HG02678 (cell line): ENCODE results near the gene HADH.
A peak's percentile ranks its signal among the peaks of the same experiment; 100 is the strongest.
"Not testable (repeated sequence)": the region's sequence is repeated elsewhere in the genome, so short reads cannot be mapped to it uniquely, and the experiment has no call there.

Experiments
- ATAC-seq: cut with Tn5 transposase; IDR thresholded peaks from one replicate; pipeline ENCODE4 v1.9.1; 2021; ENCODE audit warnings: mild to moderate bottlenecking, moderate library complexity; ENCODE audit not compliant: unreplicated experiment

Gene HADH

GRCh38 chr4:107994894-107995293, 5.2 kb downstream of the HADH start:
- no peak for ATAC-seq

- no peak for ATAC-seq
These were observed 7.5 kb downstream of the HADH start for GRCh38 chr4:107996949-107997788.

DNA sequence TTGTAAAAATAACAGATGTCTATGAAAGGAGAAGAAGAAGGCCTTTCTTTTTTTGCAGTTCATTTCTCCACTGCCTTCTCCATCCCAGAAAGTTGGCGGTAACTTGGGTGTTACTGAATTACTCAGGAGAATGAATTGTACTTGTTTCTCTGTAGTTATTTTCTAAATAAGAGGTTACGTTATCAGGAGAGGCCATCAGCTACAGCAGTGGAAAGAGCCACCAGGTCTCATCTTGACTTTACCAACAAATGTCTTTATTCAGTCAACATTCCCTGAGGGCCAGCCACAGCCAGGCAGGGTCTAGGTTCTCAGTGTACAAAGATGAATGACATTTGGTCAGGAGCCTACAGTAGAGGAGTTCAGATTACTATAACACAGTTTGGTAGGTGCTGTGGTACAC, 8.1 kb downstream of the HADH start:
- no peak for ATAC-seq

DNA sequence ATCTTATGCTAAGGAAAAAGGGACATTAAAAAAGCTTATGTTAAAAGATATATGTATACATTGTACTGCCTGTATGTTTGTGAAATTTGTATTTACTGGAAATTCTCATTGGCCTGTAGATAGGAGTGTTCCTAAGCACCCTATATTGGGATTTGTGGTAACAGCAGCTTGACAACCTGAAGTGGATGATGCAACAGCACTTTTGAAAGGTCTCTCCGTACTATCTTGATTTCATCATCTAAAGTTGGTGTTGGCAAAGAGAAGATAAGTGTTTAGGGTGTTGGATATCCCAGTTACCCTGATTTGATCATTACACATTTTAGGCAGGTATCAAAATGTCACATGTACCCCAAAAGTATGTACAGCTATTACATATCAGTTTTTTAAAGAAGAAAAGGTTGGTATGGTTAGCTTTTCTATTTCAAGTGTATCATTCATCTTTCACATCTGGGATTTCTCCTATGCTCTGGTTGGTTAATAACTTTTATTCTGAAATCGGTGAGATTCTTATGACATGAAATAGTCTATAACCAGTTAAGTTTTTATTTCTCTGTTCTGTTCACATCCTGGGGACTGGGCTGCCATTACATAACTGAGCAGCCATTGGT, 10.3 kb downstream of the HADH start:
- ATAC-seq, result no peak

GRCh38 chr4:108001540-108002135, 11.9 kb downstream of the HADH start:
- ATAC-seq, result no peak

DNA sequence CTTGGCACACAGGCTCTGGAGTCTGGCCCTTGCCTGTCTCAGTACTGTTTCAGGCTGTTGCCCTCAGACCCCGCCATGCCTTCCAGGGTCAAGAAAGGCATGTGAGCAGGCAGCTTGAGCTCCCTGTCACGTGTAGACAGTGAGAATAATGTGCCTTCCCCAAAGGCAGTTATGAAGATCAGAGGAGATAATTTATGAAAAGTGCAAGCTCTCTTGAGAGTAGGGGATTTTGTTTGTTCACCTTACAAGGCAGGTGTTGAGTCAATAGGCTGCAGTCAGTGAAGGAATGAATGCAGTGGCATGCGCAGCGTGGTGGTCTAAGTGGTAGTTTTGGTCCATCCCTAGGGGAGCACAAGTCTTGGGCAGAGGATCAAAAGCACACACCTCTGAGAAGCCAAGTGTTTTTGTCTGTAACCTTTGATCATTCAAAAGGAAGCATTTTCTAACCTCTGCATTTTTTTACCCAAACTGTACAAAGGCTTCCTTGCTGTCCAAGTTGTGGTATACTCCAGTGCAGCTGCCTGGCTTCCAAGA, 14.4 kb downstream of the HADH start:
- ATAC-seq, result peak; percentile 51

DNA sequence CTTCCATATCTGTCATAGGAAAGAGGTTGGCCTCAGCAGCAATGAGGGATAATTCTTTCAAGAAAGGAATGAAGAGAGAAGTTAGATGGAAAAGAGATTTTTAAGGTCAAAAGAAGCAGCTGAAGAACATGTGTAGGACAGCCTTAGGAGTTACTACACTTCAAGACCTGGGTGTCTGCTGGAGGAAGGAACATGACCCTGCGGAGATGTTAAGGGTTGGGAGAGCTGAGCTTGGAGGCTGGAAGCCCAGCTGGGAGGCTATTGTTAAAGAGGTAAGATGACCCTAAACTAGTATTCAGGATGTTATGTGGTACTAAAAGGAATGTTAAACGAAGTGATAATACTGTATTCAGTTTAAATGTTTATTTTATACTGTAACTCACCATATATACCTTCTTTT, 15.0 kb downstream of the HADH start:
- no peak for ATAC-seq

DNA sequence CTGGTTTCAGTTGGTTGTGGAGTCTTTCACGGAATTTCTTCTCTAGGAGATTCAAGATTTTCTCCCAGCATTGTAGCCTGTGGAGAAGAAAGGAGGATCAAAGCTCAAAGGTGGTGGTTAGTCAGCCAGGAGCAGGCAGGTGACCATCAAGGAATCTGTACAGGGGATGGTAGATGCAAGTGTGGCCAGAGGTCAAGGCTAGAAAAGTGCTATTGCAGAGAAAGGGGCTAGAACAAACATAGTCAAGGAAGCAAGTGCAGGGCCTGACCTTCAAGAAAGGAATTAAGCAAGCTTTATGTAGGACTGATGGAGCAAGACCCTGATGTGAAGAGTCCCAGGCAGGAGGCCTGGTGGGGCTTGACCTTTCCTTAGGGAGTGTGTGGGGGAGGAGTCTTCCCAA, 16.1 kb downstream of the HADH start:
- no peak for ATAC-seq

GRCh38 chr4:108006361-108006760, 16.7 kb downstream of the HADH start:
- no peak for ATAC-seq

- ATAC-seq, result no peak
These were observed 18.3 kb downstream of the HADH start for GRCh38 chr4:108007984-108008383.

- no peak for ATAC-seq
These were observed 19.0 kb downstream of the HADH start for GRCh38 chr4:108008721-108009120.

DNA sequence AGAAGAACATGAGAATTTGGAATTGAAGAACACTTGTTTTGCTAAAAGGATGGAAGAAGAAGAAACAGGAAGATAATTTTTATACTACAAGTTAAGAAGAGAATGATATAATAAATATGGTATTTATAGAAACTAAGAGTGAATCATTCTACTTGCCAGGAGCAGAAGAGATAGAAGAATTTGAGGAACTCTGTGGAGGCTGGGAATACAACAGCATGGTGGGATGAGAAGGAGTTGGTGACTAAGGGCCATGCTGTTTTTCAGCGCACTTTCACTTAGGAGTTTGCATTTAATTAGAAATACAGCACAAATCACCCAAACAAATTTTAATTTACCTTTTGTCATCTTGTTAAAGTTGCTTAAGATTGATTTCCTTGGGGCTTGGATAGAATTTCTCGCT, 20.5 kb downstream of the HADH start:
- no peak for ATAC-seq

DNA sequence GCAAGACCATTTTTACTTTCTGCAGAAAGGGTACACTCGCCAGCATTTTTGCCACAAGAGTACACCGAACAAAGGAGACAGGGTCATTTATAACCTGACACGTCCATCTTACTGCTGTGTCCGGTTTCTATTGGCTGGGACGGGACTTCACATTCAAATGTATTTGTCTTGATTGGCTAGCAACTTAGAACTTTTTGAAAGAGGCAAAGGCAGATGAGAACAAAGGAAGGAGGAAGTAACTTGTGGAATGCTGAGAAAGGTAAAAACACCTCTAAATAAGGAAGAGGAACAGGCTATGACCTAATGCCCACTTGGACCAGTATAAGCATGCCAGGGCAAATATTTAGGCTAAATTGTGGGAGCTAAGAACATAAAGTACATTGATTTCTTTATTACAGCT, 22.7 kb downstream of the HADH start:
- not testable (repeated sequence) for ATAC-seq

GRCh38 chr4:108013327-108013726, 23.6 kb downstream of the HADH start:
- ATAC-seq, result no peak

DNA sequence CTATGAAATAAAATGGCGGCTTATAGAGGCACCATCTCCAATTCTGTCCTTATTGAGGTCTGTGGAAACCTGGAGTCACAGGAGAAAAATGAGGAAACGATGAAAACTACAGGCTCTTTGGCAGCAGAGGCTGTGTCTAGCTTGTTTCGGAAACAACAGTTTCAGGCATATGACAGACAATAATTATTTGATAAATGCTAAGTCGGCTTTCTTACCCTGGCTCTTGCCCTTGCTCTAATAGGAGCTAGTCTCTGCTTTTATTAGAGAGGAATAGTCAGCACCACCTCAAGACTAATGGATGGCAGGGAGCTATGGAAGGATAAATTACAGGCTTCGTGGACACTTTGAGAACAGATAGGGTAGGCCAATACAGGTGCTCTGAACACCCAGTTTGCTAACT, 24.3 kb downstream of the HADH start:
- ATAC-seq, result no peak

DNA sequence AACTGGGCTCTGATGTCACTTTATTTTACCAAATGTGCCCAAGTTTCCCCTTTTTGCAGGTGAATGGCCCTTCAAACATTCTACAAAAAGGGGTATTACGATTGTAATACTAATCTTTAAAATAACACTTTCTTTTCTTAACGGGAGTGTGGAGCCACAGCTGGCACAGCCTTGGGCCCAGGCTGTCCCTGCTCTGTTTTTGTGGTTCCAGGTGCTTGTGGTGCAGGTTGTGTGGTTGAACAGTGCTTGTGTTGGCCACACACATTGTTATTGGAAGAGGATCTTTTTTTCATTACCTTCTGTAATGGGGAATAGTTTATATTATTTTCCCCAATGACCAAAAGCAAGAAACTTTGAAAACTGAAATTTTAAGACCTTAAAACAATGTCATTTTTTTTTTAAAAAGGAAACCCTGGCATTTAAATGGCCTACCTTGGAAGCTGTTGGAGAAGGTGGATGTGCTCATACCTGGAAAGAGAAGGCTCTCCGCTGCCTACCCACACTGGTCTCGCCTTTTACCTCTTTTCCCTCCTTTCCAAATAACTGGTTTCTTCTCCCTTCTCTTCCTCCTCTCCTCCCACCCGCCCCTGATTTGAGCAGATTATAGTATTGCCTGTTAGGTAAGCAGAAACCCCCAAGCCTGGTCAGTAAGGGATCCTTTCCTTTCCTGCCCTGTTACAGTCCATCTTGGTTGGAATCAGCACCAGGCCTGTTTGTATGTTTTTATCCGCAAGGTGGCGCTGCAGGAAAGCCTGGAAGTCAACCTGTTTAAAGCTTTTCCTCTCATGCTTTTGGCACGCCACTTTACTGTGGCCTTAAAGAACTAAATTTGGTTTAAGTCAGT, 28.6 kb downstream of the HADH start:
- peak; percentile 85 for ATAC-seq

DNA sequence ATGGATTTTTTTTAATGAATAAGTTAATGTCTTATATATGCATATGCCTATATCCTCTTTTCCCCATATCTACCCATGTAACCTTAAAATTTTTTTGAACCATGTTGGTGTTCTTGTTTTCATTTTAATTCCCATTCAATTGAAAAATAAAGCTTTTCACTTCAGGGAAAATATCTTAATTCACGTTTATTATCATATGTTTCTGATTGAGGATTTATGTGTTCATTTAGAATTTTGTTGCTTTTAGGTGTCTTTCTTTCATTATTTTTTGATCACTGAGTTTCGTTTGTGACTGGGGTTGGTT, 29.1 kb downstream of the HADH start:
- no peak for ATAC-seq

DNA sequence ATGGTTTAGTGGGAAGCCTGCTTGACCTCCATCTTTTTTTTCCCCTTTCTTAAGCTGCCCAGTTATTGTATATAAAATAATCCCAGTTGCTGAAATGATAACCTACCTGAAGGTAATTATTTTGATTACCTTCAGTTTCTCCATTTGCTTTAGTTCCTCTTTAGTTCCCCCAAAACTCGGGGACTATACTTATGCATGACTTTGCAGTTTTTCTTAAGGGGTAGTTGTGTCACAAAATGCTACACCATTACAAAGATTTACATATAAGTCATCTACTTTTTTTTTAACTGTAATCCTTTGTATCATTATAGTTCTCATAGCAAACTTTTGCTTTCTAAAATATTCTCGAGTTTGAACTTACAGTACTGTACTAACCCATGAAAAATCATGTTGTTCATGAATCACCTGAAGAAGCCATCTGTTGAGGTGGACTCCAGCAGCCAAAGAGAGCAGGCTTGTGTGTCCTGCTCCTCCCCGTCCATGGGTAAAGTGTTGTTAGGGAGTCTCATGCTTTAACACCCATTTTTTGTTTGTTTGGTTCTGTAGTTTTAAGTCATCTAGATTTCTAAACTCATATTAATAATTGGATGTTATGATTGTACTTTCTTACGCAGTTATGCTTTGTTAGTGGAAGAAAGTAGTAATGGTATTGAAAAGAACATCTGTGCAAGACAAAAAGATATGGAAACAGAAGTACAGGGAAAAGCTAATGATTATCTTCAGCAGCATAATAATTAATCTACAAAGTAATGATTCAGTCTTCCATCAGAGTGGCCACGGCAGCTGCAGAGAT, 34.6 kb downstream of the HADH start:
- ATAC-seq, result no peak

DNA sequence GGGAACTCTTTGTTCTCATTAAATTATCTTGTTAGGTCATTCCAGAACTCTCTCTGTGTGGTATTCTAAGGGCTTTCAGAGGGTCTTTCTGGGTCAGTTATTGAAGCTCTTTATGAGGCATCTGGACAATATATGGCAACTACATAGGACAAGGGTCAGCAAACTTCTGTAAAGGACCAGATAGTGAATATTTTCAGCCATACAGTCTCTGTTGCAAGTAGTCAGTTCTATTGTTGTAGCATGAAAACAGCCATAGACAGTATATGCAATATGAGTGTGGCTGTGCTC, 35.1 kb downstream of the HADH start:
- no peak for ATAC-seq

- no peak for ATAC-seq
These were observed 39.5 kb downstream of the HADH start for GRCh38 chr4:108029016-108029720.
